ENCODE measurements around the gene COL4A2. TPM values are rescaled to one million over a fixed set of nuclear protein-coding genes. Genes with fewer than 3 reads are reported as not detected.

COL4A2 gene
- polyA plus RNA-seq, 10 donors, result 403 to 674 (median 464) TPM

DNA sequence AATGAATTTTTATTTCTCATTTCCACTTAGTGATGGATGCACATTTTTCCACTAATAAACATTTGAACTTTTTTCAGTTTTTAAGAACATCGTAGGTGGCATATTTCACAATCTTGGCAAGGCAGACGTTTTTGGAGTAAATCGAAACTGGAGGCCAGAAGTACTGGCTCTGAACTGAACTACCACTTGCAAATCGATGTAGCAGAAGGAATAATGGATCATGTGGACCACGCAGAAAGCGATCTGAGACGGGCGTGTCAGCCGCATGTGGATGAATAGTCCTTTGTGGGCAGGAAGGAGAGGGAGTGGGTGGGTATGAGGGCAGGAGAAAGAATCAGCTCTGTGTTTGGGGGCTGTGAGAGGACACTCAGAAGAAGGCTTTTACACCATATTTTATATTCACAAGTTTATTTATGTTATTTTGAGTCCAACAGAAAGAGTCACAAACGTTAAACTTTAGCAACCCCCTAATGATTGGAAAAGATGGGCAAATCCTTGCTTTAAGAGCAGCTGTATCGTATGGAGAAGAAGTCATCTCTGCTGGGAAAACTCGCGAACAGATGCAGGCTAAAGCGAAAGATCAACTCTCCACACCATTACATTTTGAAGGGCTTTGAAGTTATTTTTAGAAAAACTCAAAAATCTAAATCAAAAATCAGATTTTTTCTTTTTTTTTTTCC lies 90.5 kb downstream of the COL4A2 start:
- DNase-seq, result peak in 2 of 3 donors; percentile 72 to 88

DNA sequence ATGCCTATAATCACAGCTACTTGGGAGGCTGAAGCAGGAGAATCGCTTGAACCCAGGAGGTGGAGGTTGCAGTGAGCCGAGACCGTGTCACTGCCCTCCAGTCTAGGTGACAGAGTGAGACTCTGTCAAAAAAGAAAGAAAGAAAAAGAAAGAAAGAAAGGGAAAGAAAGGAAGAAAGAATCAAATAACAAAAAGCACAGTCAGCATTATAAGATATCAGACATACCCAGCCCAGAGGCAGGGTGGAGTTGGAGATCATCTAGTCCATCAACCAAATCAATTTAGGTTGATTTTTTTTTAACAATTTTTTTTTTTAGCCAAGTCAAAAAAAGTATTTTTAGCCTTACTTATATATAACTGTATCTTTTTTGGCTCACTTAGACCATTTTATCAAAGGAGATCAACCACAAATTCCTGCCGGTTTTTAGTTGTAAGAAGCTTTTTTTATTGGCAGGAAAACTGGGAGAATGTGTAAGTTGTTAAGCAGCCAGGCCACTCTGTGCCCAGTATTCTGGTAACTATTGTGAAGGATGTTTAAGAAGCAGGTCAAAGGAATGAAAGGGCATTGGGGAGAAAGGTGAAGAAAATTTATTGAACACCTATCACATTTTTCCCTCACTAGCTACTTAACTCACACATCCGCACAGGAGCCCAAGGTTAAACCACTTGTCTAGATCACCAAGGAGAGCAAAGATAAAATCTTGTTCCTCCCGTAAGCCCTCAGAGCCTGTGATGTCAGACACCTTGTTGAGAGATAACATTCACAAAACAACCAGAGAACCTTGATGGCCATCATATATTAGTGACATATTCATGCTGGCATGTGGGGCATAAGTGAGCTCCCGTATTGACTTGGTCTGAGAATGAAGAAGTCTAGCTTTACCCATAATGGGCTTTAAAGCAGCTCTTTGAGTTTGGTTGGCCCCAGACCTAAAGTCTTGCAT lies 91.8 kb downstream of the COL4A2 start:
- no peak for DNase-seq

DNA sequence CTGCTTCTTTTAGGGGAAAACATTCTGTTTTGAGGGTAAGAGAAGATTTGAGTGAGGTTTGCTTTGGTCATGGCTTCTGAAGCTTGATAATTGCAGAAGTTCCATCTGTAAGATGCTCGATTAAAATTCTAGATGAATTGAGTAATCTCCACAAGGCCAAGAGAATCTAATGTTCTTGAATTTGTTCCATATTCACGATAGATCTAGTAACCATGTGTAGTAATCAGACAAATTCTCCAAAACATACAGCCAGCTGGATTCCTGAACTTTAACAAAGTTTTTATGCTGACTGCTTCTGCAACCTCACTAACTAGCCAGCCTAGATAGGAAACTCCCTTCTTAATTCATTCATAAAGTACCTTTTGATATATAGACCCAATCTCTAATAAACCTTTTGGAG lies 92.7 kb downstream of the COL4A2 start:
- peak in 1 of 3 donors; percentile 70 for DNase-seq

DNA sequence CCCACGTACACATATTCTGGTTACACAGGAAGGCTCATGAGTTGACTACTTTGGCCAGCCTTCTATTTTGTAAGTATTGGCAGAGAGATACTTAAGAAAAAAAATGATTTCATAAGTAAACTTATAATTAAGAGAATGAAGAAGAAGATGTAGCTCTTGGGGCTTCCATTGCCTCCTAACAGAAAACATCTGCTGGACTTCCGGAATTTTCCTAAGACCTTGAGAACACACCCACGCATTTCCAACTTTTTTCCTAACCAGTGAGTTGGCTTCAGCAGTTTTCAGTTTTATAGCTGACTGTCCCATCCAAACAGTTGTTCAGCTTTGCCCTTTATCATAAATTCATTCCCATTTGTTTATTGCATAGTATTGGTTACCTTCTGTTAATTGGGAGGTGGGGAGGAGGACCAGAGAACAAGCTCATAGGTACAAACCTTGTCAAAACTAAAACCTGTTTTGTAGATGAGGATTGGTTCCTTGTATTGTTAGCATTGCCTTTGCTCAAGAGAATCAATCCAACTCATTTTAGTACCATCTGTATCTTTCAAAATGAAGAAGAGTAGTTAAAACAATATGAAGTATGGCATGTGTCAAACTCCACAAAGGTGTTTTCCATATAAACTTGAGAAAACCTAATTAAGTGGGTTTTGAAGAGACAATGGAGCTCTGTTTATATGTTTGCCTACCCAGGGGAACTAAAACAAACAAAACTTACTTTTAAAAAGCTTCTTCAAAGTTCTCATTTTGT lies 93.9 kb downstream of the COL4A2 start:
- DNase-seq, result peak in 2 of 3 donors; percentile 84 to 90

DNA sequence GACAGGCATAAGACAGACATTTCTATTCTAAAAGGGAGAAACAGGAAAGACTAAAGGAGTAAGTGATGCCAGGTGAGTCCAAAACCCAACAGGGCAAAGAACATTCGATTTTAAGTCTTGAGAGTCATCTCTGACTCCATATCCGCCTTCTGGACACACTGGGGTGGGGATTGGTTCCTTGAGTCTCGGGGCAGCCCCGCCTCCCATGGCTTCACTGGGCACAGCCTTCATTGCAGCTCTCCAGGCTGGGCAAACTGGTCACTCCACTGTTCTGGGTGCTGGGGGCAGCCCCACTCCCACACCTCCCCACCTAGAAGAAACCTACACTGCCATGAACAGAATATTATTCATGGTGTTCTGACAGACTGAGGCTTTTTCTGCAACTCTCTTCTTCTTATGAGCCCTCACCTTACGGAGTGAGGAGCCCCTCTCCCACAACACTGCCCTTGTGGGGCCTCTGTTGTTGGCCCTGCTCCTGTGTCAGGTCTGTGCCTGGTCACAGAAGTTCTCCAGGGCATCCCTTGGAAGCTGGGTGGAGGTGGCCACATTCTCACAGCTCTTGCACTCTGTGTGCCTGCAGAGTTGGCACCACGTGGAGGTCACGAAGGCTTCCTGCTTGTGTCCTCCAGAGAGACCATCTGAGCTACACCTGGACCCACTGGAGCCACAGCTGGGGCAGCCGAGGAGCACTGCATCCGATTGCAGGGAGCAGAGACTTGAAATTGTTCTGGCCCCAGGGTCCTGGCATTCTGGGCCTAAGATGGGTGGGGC lies 95.4 kb downstream of the COL4A2 start:
- no peak for DNase-seq

DNA sequence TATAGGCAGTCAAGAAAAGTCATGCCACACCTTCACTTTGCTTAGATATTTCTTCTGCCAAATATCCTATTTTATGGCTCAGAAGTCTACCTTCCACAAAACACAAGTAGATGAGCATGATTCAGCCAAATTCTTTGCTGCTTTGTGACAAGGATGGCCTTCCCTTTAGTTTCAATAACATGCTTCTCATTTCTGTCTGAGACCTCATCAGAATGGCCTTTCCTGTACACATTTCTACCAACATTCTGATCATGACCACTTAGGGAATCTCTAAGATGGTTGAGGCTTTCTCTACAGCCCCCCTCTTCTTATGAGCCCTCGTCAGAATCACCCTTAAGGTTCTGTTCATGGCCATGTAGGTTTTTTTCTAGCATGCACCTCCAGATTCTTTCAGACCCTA lies 96.2 kb downstream of the COL4A2 start:
- peak in 1 of 3 donors; percentile 81 for DNase-seq

DNA sequence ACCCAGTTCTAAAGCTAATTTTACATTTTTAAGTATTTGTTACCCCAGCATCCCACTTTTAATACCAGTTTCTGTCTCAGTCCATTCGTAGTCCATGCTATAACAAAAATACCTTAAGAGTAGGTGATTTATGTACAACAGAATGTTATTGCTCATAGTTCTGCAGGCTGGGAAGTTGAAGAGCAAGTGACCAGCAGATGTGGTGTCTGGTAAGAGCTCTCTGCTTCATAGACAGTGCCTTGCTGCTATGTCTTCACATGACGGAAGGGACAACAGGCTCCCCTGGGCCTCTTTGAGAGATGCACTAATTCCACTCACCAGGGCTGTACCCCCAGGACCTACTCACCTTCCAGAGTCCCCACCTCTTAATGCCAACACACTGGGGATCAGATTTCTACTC lies 96.6 kb downstream of the COL4A2 start:
- DNase-seq, result no peak

DNA sequence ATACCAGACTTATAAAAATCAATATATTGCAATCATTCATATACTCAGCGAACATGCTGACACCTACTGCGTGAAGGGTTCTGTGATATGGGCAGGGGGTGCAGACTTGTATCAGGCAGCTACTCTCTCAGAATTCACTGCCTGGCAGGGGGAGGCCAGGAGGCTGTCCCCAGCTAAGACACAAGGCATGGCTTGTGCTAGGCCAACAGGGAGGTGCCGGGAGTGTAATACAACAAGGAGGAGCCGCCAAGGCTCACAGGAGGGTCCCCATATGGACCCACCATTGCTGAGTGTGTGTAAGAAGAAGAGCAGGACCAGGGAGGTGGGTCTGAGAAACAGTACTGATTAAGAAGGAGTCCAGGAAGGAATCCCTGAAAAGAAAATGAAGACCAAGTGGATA lies 97.2 kb downstream of the COL4A2 start:
- DNase-seq, result no peak

DNA sequence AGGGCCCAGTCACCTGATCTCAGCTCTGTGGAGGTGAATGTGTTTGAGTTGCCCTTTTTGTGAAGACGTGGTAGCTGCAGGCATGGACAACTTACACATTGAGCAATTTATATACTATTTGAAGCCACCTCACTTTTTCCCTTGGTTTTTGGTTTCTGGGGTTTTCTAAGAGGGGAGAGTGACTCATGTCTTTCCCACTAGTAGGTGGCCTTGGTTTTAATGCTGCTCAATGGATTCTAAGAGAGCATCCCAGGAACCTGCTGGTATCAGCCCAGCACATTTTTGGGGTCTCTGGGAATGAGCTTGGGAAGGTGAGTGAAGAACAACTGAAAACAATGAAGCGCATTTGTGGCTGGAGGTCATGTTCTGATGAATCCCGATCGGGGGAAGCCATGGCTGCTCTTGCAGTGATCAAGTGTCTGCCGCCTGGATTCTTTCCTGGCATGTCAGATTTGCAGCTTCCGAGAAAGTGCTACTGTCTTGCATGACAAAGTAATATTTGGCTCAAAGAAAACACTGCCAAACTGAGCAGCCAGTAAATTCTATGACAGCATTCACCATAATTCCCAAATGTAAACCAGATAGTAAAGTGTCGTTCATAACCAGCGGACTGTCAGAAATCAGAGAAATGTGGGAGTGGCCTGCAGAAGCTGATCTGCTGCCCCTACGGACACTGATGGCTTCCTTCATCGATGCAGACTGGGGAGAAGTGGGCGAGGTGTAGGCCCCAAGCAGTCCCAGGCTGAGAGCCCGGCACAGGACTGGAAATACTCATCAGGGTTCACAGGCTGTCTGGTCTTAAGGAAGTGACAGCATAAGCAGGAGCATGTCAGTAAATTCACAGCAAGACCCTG lies 98.7 kb downstream of the COL4A2 start:
- DNase-seq, result peak in 1 of 3 donors; percentile 88

DNA sequence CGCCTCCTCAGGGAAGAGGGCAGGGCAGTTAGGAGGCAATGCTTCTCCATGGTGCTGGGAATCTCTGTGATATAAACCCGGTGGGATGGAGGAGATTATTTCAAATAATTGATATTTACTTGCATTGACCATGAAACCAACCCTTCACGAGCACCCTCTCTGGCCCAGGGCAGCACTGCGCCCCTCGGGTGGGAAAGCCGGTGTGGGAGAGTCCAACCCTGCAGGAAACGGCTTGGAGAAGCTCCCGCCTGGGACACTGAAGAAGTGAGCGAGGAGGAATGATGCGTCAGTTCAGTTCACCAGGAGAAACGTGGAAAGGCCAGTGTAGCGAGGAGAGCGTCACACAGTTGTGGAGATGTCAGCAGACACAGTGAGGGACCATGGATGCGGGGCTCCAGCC lies 99.9 kb downstream of the COL4A2 start:
- no peak for DNase-seq

DNA sequence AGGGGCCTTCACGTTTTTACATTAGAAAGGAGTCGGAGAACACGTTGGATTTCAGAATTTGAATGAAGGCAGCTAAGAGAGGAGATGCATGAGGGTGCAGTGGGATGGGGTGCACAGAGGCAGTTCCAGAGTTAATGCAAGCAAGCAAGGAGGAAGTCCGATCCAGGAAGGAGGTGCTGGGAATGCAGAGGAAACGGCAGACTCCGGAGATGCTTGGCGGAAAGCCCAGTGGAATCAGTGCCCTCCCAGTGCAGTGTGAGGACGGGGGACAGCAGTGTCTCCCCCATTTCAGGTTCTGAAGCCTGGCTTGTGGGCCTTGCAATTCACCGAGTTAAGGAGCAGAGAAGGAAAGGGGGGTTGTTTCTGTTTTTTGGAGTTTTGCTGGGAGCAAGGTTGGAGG lies 100.4 kb downstream of the COL4A2 start:
- no peak for DNase-seq

DNA sequence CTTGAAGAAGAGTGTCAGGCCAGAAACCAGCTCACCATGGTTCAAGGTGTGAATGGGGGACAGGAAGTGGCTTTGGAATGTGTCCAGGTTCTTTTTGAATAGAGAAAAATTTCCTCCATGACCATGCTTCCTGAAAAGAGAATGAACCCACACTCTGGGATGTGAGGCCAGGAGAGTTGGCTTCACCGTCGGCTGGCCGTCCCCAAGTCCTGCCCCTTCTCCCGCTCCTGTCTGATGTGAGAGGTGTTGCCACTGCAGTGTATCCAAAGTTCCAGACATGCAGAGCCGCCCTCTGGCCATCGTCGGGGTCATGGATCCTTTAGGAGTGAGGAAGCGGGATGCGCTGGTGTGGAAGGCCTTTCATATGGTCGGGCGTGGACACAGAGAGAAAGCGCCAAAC lies 101.2 kb downstream of the COL4A2 start:
- DNase-seq, result no peak

DNA sequence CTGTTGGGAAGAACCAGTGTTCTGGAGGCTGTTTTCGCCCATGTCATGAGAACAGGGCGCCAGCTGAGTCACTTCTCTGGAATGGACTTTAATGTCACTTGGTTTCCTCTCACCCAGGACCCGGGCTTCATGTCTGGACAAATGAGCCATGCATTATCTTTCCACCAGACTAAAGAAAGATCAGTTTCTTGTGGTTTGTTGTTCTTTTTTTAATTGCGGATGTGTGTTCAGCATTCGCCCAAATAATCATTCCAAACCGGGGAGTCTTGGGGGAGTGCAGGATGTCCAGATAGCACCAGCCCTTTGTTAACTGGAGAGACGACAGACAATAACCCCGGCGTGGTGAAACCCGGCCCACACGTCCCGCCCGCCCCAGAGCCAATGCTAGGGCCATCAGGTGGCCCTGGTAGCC lies 102.5 kb downstream of the COL4A2 start:
- DNase-seq, result no peak

DNA sequence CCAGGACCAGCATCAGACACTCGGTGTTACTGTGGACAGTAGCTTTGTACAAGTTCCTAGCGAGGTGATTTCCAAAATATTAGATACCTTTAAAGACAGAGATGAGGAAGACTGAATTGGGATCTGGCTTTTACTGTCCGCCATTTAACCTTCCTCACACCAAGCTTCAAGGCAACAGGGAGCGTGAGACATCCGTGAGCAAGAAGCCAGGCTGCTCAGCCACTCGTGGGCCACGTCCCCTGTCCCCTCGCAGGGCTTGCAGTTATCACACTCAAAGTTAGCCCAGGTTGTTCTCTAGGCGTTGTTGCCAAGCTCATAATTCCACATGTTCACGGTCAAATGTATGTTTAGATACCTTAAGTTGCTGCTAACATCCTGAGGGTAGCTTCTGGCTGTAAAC lies 102.9 kb downstream of the COL4A2 start:
- no peak for DNase-seq

DNA sequence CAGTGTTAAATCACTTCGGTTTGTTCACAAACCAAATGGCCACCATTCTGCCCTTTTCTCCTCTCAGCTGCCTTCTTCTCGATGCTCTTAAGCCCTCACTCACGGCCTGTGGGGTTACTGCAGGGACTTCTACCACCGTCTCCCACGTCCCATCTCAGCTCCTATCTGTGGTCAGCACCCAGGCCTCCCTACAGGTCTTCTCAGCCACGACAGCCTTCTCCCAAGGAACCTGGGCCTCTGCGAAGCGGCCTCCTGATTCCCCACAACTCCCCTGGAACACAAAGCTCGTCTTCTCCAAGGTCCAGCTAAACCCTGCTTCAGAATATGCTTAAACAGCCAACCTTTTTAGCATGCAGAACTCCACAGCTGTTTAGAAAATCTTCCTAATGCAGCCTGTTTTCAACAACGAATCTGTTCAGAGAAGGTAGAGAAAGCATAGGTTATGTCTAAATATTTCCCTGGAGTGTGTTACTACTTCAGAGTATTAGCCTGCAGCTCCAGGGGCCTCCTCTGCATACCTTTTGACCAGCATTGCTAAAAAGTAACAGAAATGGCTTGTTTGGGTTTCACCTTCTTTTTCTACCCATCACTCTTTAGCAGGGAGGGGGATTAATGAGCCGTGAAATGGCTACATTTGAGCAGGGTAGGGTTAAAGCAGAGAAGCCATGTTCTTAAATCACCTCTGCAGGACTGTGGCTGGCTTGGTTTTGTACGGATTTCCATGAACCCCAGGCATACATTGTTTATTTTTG lies 104.0 kb downstream of the COL4A2 start:
- DNase-seq, result peak in 1 of 3 donors; percentile 59

DNA sequence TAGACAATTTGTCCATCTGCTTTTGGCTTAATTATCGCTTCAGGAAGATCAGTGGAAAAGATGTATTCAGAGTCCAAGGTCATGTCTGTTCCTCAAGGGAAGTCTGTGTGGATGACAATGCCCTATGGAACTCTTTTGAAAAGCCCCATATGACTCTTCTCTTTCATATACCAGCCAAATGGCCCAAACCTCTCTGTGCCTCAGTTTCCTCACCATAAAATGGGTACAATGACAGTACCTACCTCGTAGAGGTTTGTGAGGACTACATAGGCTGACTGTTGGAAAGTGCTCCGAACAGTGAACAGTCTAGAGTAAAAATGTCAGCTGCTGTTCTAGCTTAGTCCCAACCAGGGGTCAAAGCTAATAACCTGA lies 104.6 kb downstream of the COL4A2 start:
- DNase-seq, result no peak

DNA sequence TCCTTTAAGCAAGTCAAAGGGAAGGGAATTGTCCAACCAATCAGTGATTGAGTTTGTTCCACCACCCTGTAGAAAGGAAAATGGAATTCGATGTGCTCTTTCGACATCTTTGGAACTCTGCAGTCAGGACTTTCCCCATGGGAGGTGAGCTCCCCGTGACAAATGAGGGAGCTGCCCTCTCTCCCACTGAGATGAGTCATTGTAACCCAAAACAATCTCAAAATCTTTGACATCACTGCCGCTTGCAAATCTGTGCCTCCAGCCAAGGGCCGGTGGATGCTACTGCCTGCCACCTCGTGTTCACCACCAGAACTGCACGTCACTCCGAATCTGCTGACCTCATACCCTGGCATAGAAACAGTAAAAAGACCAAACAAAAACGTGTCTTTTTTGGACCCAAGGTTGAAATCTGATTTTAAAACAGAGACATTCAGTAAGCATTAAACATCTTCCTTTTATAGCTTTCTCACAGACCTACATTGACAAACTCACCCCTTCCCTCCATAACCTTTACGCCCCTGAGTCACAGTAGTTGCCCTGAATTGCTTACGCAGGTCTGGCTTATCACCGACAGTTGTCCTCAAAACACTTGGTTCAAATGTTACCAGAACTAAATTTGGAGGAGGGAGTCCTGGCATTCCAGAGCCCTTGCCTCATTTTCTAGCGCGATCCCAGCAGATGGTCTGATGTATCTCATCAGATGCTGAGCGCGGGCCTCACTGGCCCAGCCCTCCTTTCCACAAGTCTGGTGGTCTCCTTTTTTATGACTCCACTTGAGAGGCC lies 105.2 kb downstream of the COL4A2 start:
- DNase-seq, result peak; percentile 93 to 98 (median 96)

DNA sequence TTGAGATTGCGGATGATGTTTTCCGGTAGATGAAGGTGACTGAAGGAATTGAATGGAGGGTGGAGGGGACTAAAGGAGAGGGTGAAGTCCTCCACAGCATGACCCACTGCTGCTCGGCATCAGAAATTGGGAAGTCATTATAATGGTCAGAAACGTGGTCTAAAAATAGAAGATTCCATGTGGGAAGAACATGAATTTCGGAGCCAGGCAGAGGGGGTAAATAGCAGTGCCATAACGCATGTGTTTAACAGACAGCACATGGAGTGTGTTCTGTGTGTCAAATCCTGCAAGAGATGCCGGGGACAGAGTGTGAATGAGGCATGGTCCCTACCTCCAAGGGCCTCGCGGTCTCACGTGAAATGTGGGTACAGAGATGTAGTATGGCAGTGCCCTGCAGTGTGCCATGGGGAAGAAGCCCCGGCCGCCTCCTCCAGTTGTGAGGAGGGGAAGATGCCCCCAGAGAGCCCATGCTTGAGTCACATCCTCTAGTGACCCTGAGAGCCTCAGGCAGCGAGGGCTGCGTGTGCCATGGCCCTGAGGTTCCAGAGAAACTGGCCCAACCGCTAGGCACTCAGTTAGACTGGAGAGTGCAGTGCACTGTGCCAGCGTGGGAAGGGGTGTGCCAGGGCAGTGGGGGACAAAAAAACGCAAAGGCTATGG lies 106.1 kb downstream of the COL4A2 start:
- DNase-seq, result no peak

DNA sequence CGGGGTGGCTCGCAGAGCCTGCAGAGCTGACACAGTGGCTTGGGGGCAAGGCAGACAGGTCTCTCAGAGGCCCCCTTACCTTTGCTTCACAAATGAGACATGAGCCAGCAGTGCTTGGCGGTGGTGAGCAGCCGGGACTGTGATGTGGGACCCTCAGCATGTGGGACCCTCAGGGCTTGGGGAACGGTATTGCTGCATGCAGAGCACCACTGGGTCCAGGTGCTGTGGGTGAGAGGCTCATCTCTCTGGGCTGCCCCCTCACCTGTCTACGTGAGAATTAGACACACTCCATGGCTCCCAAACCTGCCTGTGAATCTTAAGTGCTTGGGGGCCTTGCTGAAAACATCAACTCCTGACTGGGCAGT lies 106.6 kb downstream of the COL4A2 start:
- DNase-seq, result no peak

Data from muscle of back (tissue), 11 donors.